Measurements from ENCODE around the gene DSCAML1. TPM values are rescaled to one million over a fixed set of nuclear protein-coding genes. Genes with fewer than 3 reads are reported as not detected.

Gene DSCAML1
- total and polyA plus RNA-seq, 2 of the 8 experiments (the other 6 are each of a cell fraction or from before 2014, with no cell fraction given): 0.19 to 0.24 TPM

- no peak overlapping the region for H2BK5ac ChIP-seq (ENCODE audit: low read depth, low read length)
- DNase-seq (ENCODE audit: low read depth in 1 of 2, low spot score in 2 of 2): no peak
- no peaks in the 10 kb centered on the region for H3K79me2 ChIP-seq (ENCODE audit: control insufficient read depth in 1 of 2, insufficient read depth in 2 of 2, low read length in 2 of 2)
- H3K36me3 ChIP-seq (ENCODE audit: control insufficient read depth in 2 of 4, insufficient read depth in 4 of 4, low read length in 3 of 4): no peaks in the 10 kb centered on the region
- H3K4ac ChIP-seq (replicated peaks; ENCODE audit: insufficient read length, low read depth, low read length): no peak overlapping the region
- no peak overlapping the region for H3K23ac ChIP-seq (ENCODE audit: insufficient read length)
- no peak overlapping the region for H2AFZ ChIP-seq (ENCODE audit: low read length)
- no peak overlapping the region for H3K56ac ChIP-seq (replicated peaks; ENCODE audit: insufficient read length, low read depth, low read length)
- peak; percentile 53 to 64 for TF ChIP-seq RAD21 (IDR thresholded peaks at IDR 0.05 in 1 of 2, conservative IDR thresholded peaks at IDR 0.05 in 1 of 2; ENCODE audit: low read depth in 2 of 2, low read length in 2 of 2)
- no peak for TF ChIP-seq YY1 (IDR thresholded peaks at IDR 0.05; ENCODE audit: low read depth, low read length)
- no peak for TF ChIP-seq BACH1 (IDR thresholded peaks at IDR 0.05; ENCODE audit: low read length)
- peak in 2 of 3 experiments; percentile 32 to 33; a peak in 2 of 4 replicates for TF ChIP-seq CTCF (IDR thresholded peaks at IDR 0.05; ENCODE audit: control extremely low read depth in 1 of 3, insufficient read depth in 1 of 3, low read depth in 1 of 3, low read length in 3 of 3)
- no peaks in the 10 kb centered on the region for H3K9me3 ChIP-seq (ENCODE audit: insufficient read depth in 2 of 2, low read depth in 1 of 2, low read length in 1 of 2)
- H3K4me2 ChIP-seq (ENCODE audit: insufficient read depth in 1 of 2, low read depth in 2 of 2, low read length in 2 of 2): no peak overlapping the region
- ChIA-PET POLR2A (ENCODE audit: partially characterized antibody) (no interaction called here), CTCF (ENCODE audit: partially characterized antibody) (interaction anchor here (0.5 to 4.8 kb wide), 17 partner anchors 9 to 285 kb away, joined by 3 to 27 read pairs (median 3); no protein-coding TSS in a partner anchor)
- no peak overlapping the region for H2BK120ac ChIP-seq (replicated peaks; ENCODE audit: low read depth, low read length)
- H3K27ac ChIP-seq (ENCODE audit: low read depth, low read length): no peak overlapping the region
- peak overlapping the region; percentile 12; the same call in 1 of the 2 replicates for H2BK15ac ChIP-seq (ENCODE audit: low read length)
- H4K20me1 ChIP-seq (replicated peaks in 1 of 2; ENCODE audit: control insufficient read depth in 1 of 2, insufficient read depth in 2 of 2, low read length in 2 of 2): no peaks in the 10 kb centered on the region
- H3K4me1 ChIP-seq (replicated peaks in 1 of 4; ENCODE audit: control insufficient read depth in 3 of 4, insufficient read depth in 4 of 4, low read length in 3 of 4): peaks cover 7 to 24% (median 14%) of the 10 kb centered on the region in 4 experiments
- 87% methylated on average over 7 of the region's 8 CpGs; no CpG with 5 or more reads in 1 of the 2 experiments for whole genome bisulfite sequencing, 2 experiments (ENCODE audit: extremely low coverage in 1 of 2, insufficient coverage in 1 of 2, insufficient read length in 1 of 2, insufficient replicate concordance in 2 of 2, low coverage in 1 of 2, low lambda C conversion rate in 2 of 2, missing lambda C conversion rate in 1 of 2)
- H3K79me1 ChIP-seq (ENCODE audit: low read depth, low read length): no peaks in the 10 kb centered on the region
- H4K8ac ChIP-seq (ENCODE audit: extremely low read depth, insufficient read depth, low read length): no peak overlapping the region
- H2AK5ac ChIP-seq (ENCODE audit: low read depth, low read length): no peak overlapping the region
- no peaks in the 10 kb centered on the region for H3K27me3 ChIP-seq (replicated peaks in 1 of 4; ENCODE audit: control insufficient read depth in 3 of 4, extremely low read depth in 1 of 4, insufficient read depth in 3 of 4, low read length in 3 of 4)
- H3K14ac ChIP-seq (ENCODE audit: insufficient read length): no peak overlapping the region
- H3K23me2 ChIP-seq (ENCODE audit: low read depth, low read length): no peaks in the 10 kb centered on the region; the same call in 1 of the 2 replicates
- no peak overlapping the region for H3K4me3 ChIP-seq (ENCODE audit: extremely low read depth in 1 of 4, insufficient read depth in 2 of 4, low read depth in 3 of 4, low read length in 4 of 4)
- no peak overlapping the region for H4K91ac ChIP-seq (replicated peaks; ENCODE audit: insufficient read length, low read length)
- FAIRE-seq: no peak
- H2BK20ac ChIP-seq (ENCODE audit: low read length): no peak overlapping the region
- no peak overlapping the region for H3K18ac ChIP-seq (ENCODE audit: extremely low read depth, low read length)
- no peak overlapping the region for H4K5ac ChIP-seq (ENCODE audit: insufficient read length, low read depth, low read length)
- H3K9ac ChIP-seq (replicated peaks in 1 of 4; ENCODE audit: extremely low read depth in 1 of 4, low read depth in 3 of 4, low read length in 3 of 4): no peak overlapping the region; a peak in 2 of 7 replicates
- 0 out of 2 replicates have a peak overlapping the region, but pooled peaks have one; percentile 17 for H2BK12ac ChIP-seq (ENCODE audit: low read depth, low read length)
Observed at GRCh38 chr11:117509543-117509942, 287.5 kb downstream of the DSCAML1 start.

All from H1 (cell line).